Muscle layer of colon (tissue), 2 donors: Measurements from ENCODE around the gene RABGAP1L.

Experiments
- H3K27ac ChIP-seq: one replicate; pipeline ENCODE4 v1.7.0; 2013; ENCODE audit warnings: low read depth, mild to moderate bottlenecking, low read length, moderate library complexity
- H3K27me3 ChIP-seq, 2 donors: one replicate each; pipeline ENCODE4 v1.7.0; 2013; ENCODE audit warnings: low read length in 2 of 2, mild to moderate bottlenecking in 2 of 2; ENCODE audit not compliant: insufficient read depth in 2 of 2, control insufficient read depth in 1 of 2
- H3K36me3 ChIP-seq: one replicate; pipeline ENCODE4 v1.7.0; 2013; ENCODE audit warnings: mild to moderate bottlenecking, low read length; ENCODE audit not compliant: insufficient read depth
- H3K4me1 ChIP-seq: one replicate; pipeline ENCODE4 v1.7.0; 2013; ENCODE audit warnings: mild to moderate bottlenecking, low read length; ENCODE audit not compliant: insufficient read depth
- H3K4me3 ChIP-seq, 2 donors: one replicate each; pipeline ENCODE4 v1.7.0; 2013; ENCODE audit warnings: low read length in 2 of 2, low read depth in 1 of 2, mild to moderate bottlenecking in 1 of 2, moderate library complexity in 1 of 2
- H3K9ac ChIP-seq: one replicate; pipeline ENCODE4 v1.7.0; 2013; ENCODE audit warnings: low read length
- H3K9me3 ChIP-seq: one replicate; pipeline ENCODE4 v1.7.0; 2013; ENCODE audit warnings: mild to moderate bottlenecking, low read length
- donor health status: abdominal sarcoma.
- donor health status: Adenocarcinoma of cecum.

RABGAP1L gene

GRCh38 chr1:174734270-174734669 is 575.0 kb downstream of the RABGAP1L start:
- no peaks in the 10 kb centered on the region for H3K36me3 ChIP-seq
- H3K9ac ChIP-seq = no peak overlapping the region
- H3K4me1 ChIP-seq = no peaks in the 10 kb centered on the region
- no peaks in the 10 kb centered on the region for H3K27me3 ChIP-seq
- H3K4me3 ChIP-seq = no peak overlapping the region
- H3K27ac ChIP-seq = no peak overlapping the region
- no peaks in the 10 kb centered on the region for H3K9me3 ChIP-seq

- Histone ChIP-seq H3K4me3 (no peak overlapping the region), H3K9me3 (no peaks in the 10 kb centered on the region), H3K27ac (no peak overlapping the region), H3K4me1 (no peaks in the 10 kb centered on the region), H3K27me3 (no peaks in the 10 kb centered on the region), H3K36me3 (no peaks in the 10 kb centered on the region), H3K9ac (no peak overlapping the region)
Observed at GRCh38 chr1:174736831-174737230, 577.5 kb downstream of the RABGAP1L start.

GRCh38 chr1:174740249-174740968 is 581.1 kb downstream of the RABGAP1L start:
- no peaks in the 10 kb centered on the region for H3K9me3 ChIP-seq
- no peak overlapping the region for H3K27ac ChIP-seq
- no peak overlapping the region for H3K4me3 ChIP-seq
- H3K9ac ChIP-seq = no peak overlapping the region
- no peaks in the 10 kb centered on the region for H3K36me3 ChIP-seq
- no peaks in the 10 kb centered on the region for H3K4me1 ChIP-seq
- H3K27me3 ChIP-seq = no peaks in the 10 kb centered on the region

GRCh38 chr1:174742805-174743653 is 583.7 kb downstream of the RABGAP1L start:
- Histone ChIP-seq H3K36me3 (no peaks in the 10 kb centered on the region), H3K9me3 (no peaks in the 10 kb centered on the region), H3K9ac (no peak overlapping the region), H3K27ac (no peak overlapping the region), H3K4me3 (no peak overlapping the region), H3K27me3 (no peaks in the 10 kb centered on the region), H3K4me1 (no peaks in the 10 kb centered on the region)

- no peak overlapping the region for H3K4me3 ChIP-seq
- no peaks in the 10 kb centered on the region for H3K9me3 ChIP-seq
- H3K27me3 ChIP-seq = no peaks in the 10 kb centered on the region
- no peak overlapping the region for H3K27ac ChIP-seq
- H3K36me3 ChIP-seq = no peaks in the 10 kb centered on the region
- no peaks in the 10 kb centered on the region for H3K4me1 ChIP-seq
- no peak overlapping the region for H3K9ac ChIP-seq
Observed at GRCh38 chr1:174743654-174744561, 584.6 kb downstream of the RABGAP1L start.

- H3K9me3 ChIP-seq = no peaks in the 10 kb centered on the region
- H3K36me3 ChIP-seq = no peaks in the 10 kb centered on the region
- no peaks in the 10 kb centered on the region for H3K4me1 ChIP-seq
- H3K4me3 ChIP-seq = no peak overlapping the region
- H3K9ac ChIP-seq = no peak overlapping the region
- no peak overlapping the region for H3K27ac ChIP-seq
- no peaks in the 10 kb centered on the region for H3K27me3 ChIP-seq
Observed at GRCh38 chr1:174744886-174745285, 585.6 kb downstream of the RABGAP1L start.

- Histone ChIP-seq H3K4me1 (no peaks in the 10 kb centered on the region), H3K27me3 (no peaks in the 10 kb centered on the region), H3K9me3 (no peaks in the 10 kb centered on the region), H3K4me3 (no peak overlapping the region), H3K9ac (no peak overlapping the region), H3K36me3 (no peaks in the 10 kb centered on the region), H3K27ac (no peak overlapping the region)
Observed at GRCh38 chr1:174746024-174746808, 586.9 kb downstream of the RABGAP1L start.

- Histone ChIP-seq H3K4me3 (no peak overlapping the region), H3K36me3 (no peaks in the 10 kb centered on the region), H3K9ac (no peak overlapping the region), H3K27me3 (no peaks in the 10 kb centered on the region), H3K9me3 (no peaks in the 10 kb centered on the region), H3K27ac (no peak overlapping the region), H3K4me1 (no peaks in the 10 kb centered on the region)
Observed at GRCh38 chr1:174747613-174748012, 588.3 kb downstream of the RABGAP1L start.

- Histone ChIP-seq H3K4me3 (no peak overlapping the region), H3K9me3 (no peaks in the 10 kb centered on the region), H3K36me3 (no peaks in the 10 kb centered on the region), H3K4me1 (no peaks in the 10 kb centered on the region), H3K9ac (no peak overlapping the region), H3K27me3 (no peaks in the 10 kb centered on the region), H3K27ac (no peak overlapping the region)
Observed at GRCh38 chr1:174748586-174748985, 589.3 kb downstream of the RABGAP1L start.

GRCh38 chr1:174753131-174753530 is 593.8 kb downstream of the RABGAP1L start:
- Histone ChIP-seq H3K4me1 (no peaks in the 10 kb centered on the region), H3K27me3 (no peaks in the 10 kb centered on the region), H3K36me3 (no peaks in the 10 kb centered on the region), H3K4me3 (no peak overlapping the region), H3K9me3 (no peaks in the 10 kb centered on the region), H3K27ac (no peak overlapping the region), H3K9ac (no peak overlapping the region)
